HepG2 (cell line): ENCODE data around the gene CPEB3. TPM values are rescaled to one million over a fixed set of nuclear protein-coding genes. Genes with fewer than 3 reads are reported as not detected.

Experiments used
- ATAC-seq: fragments of 200-7000 bp; cut with Tn5 transposase; 3 replicates; pipeline ENCODE4 v1.9.1; 2020; ENCODE audit warnings: mild to moderate bottlenecking, moderate library complexity
- BruUV-seq: library from RNA; stranded (reverse); fragments of 400-500 nt; replicated peaks from 2 replicates; lab custom pipeline; 2021; lab: Mats Ljungman, UMichigan
- CTCF ChIA-PET: fragments of 300-600 bp; formaldehyde crosslinking; extraction: SDS; loops from one replicate; lab custom pipeline; 2021; ENCODE audit warnings: low total read pairs, inconsistent platforms, low intra/inter-chr PET ratio; lab: Yijun Ruan, JAX
- POLR2A ChIA-PET: fragments of 350-600 bp; sonication (Branson Sonifier 250); formaldehyde crosslinking; loops from one replicate; lab custom pipeline; 2020; ENCODE audit warnings: antibody characterized with exemption, inconsistent platforms; lab: Yijun Ruan, JAX
- DNase-seq: peaks from one replicate; pipeline ENCODE4 v3.0.0-alpha.2; 2015; ENCODE audit warnings: low spot score
- FAIRE-seq: peaks from 3 replicates; lab custom pipeline; 2011; peaks lifted over from hg19 to GRCh38; lab: Jason Lieb, UNC
- H2AFZ ChIP-seq: one replicate; pipeline ENCODE4 v1.6.1; 2011; ENCODE audit warnings: low read length, inconsistent platforms
- H3K27ac ChIP-seq: fragments of 300-600 bp; 3 replicates; pipeline ENCODE4 v1.8.0; 2011; ENCODE audit warnings: mixed run types, mild to moderate bottlenecking, mixed read lengths, low read length, inconsistent platforms; ENCODE audit not compliant: insufficient read depth; ENCODE audit errors: extremely low read length
- H3K27me3 ChIP-seq, 2 experiments: fragments of 200-600 bp in 1 of 2; 2 replicates in 1 of 2; 3 replicates in 1 of 2; pipeline versions ENCODE4 v1.6.0 to v1.8.0; 2011; ENCODE audit warnings: low read length in 2 of 2, mild to moderate bottlenecking in 2 of 2, moderate library complexity in 2 of 2, inconsistent platforms in 1 of 2; ENCODE audit not compliant: insufficient read depth in 2 of 2, control insufficient read depth in 1 of 2
- H3K36me3 ChIP-seq, 2 experiments: fragments of 200-600 bp in 1 of 2; replicated peaks in 1 of 2; 2 replicates in 1 of 2; 3 replicates in 1 of 2; pipeline versions ENCODE4 v1.5.1 to v1.8.0; 2011; ENCODE audit warnings: low read length in 2 of 2, inconsistent platforms in 1 of 2; ENCODE audit not compliant: insufficient read depth in 2 of 2, control insufficient read depth in 1 of 2
- H3K4me1 ChIP-seq: 2 replicates; pipeline ENCODE4 v1.5.1; 2012; ENCODE audit warnings: low read length, inconsistent platforms; ENCODE audit not compliant: insufficient read depth
- H3K4me2 ChIP-seq: 2 replicates; pipeline ENCODE4 v1.6.0; 2011; ENCODE audit warnings: low read depth, low read length, inconsistent platforms
- H3K4me3 ChIP-seq, 3 experiments: fragments of 200-600 bp in 1 of 3; sonication (generic), shearing (Covaris generic) in 1 of 3; replicated peaks in 1 of 3; 2 replicates each; pipeline ENCODE4 v1.5.1; 2011 to 2016; ENCODE audit warnings: low read length in 3 of 3, inconsistent platforms in 2 of 3, low read depth in 2 of 3, mild to moderate bottlenecking in 2 of 3, control low read depth in 1 of 3, mixed read lengths in 1 of 3; ENCODE audit not compliant: insufficient read depth in 1 of 3
- H3K79me2 ChIP-seq: one replicate; pipeline ENCODE4 v1.6.1; 2011; ENCODE audit warnings: low read length, inconsistent platforms; ENCODE audit not compliant: insufficient read depth
- H3K9ac ChIP-seq: 2 replicates; pipeline ENCODE4 v1.6.0; 2011; ENCODE audit warnings: mild to moderate bottlenecking, low read depth, low read length, inconsistent platforms; ENCODE audit not compliant: insufficient read depth
- H3K9me3 ChIP-seq: 2 replicates; pipeline ENCODE4 v1.5.1; 2012; ENCODE audit warnings: mild to moderate bottlenecking, low read length
- H4K20me1 ChIP-seq: 2 replicates; pipeline ENCODE4 v1.6.0; 2011; ENCODE audit warnings: inconsistent platforms, mild to moderate bottlenecking, low read length, moderate library complexity; ENCODE audit not compliant: insufficient read depth
- ASH2L ChIP-seq: fragments of 300-600, 200-600 bp; sonication (generic); IDR thresholded peaks from 2 replicates; pipeline ENCODE4 v1.7.0; 2017; ENCODE audit warnings: low read depth, mild to moderate bottlenecking, moderate library complexity, mixed read lengths, low read length; ENCODE audit not compliant: insufficient read length
- ATF4 ChIP-seq, 2 experiments: fragments of 450-650 bp in 1 of 2; sonication (generic) in 1 of 2; formaldehyde crosslinking; IDR thresholded peaks; 2 replicates each; pipeline versions ENCODE4 v1.5.0 to v1.8.0; 2020 to 2022; ENCODE audit warnings: mild to moderate bottlenecking in 1 of 2, missing genetic modification reagents in 1 of 2
- CBX5 ChIP-seq: sonication (generic); formaldehyde crosslinking; IDR thresholded peaks from 2 replicates; pipeline ENCODE4 v1.4.0; 2020; ENCODE audit warnings: missing genetic modification reagents, borderline replicate concordance
- NBN ChIP-seq: fragments of 450-650 bp; conservative IDR thresholded peaks from 2 replicates; pipeline ENCODE4 v1.6.1; 2017
- NCOA5 ChIP-seq: sonication (generic); formaldehyde crosslinking; IDR thresholded peaks from 2 replicates; pipeline ENCODE4 v1.4.0; 2020; ENCODE audit warnings: missing genetic modification reagents
- NKX3-1 ChIP-seq: sonication (generic); formaldehyde crosslinking; IDR thresholded peaks from 2 replicates; pipeline ENCODE4 v1.5.0; 2020; ENCODE audit warnings: missing genetic modification reagents
- PATZ1 ChIP-seq: sonication (generic); formaldehyde crosslinking; IDR thresholded peaks from 2 replicates; pipeline ENCODE4 v1.4.0; 2020; ENCODE audit warnings: missing genetic modification reagents
- YEATS4 ChIP-seq: sonication (generic); formaldehyde crosslinking; IDR thresholded peaks from 2 replicates; pipeline ENCODE4 v1.4.0; 2020; ENCODE audit warnings: missing genetic modification reagents, borderline replicate concordance
- ZMYM4 ChIP-seq: sonication (generic); formaldehyde crosslinking; IDR thresholded peaks from 2 replicates; pipeline ENCODE4 v1.8.1; 2023; ENCODE audit warnings: mild to moderate bottlenecking, missing genetic modification reagents
- ZNF264 ChIP-seq: sonication (generic); formaldehyde crosslinking; IDR thresholded peaks from 2 replicates; pipeline ENCODE4 v1.4.0; 2020; ENCODE audit warnings: missing genetic modification reagents
- ZNF512 ChIP-seq: sonication (generic); formaldehyde crosslinking; IDR thresholded peaks from 2 replicates; pipeline ENCODE4 v1.4.0; 2020; ENCODE audit warnings: mild to moderate bottlenecking, missing genetic modification reagents
- ZNF670 ChIP-seq: sonication (generic); formaldehyde crosslinking; IDR thresholded peaks from 2 replicates; pipeline ENCODE4 v1.8.0; 2022; ENCODE audit warnings: mild to moderate bottlenecking, missing genetic modification reagents, borderline replicate concordance
- in situ Hi-C: cut with HindIII; loops from 2 replicates; pipeline ENCODE4 v1.10.0; 2017; ENCODE audit warnings: low pct_unique_long_range_greater_than_20kb; ENCODE audit not compliant: extremely low pct_ligation_motif_present
- intact Hi-C: fragments of 100-400 bp; cut with micrococcal nuclease; formaldehyde crosslinking; loops from one replicate; pipeline ENCODE4 v1.10.0; 2022; ENCODE audit not compliant: unreplicated experiment
- polyA plus RNA-seq, 8 experiments: library from polyadenylated mRNA; depleted of rRNA in 3 of 8; stranded (reverse) in 7 of 8; unstranded in 1 of 8; fragments of >200 nt; fragmentation: Illumina TruSeq in 4 of 8; extraction: Trizol in 4 of 8; gene quantifications; 2 replicates each; pipeline versions ENCODE4 v1.2.1 to v1.2.3, GENCODE V29; 2011 to 2016; ENCODE audit warnings: low read depth in 4 of 8, missing spikeins in 1 of 8, mixed read lengths in 1 of 8; ENCODE audit not compliant: insufficient read depth in 1 of 8
- total RNA-seq, 5 experiments: library from RNA; depleted of rRNA; stranded (reverse); fragments of >200 nt; fragmentation: Illumina TruSeq; extraction: Trizol; gene quantifications; 2 replicates each; pipeline ENCODE4 v1.2.3, GENCODE V29; 2016; ENCODE audit warnings: low read depth in 1 of 5

CPEB3 gene
- total and polyA plus RNA-seq, 2 of the 13 experiments (the other 11 are each of a cell fraction or from before 2014, with no cell fraction given) = 0.66 to 0.70 TPM

- Histone ChIP-seq H4K20me1 (no peaks in the 10 kb centered on the region), H3K9ac (0 out of 2 replicates have a peak overlapping the region, but pooled peaks have one; percentile 21), H3K27me3 (no peaks in the 10 kb centered on the region), H3K36me3 (no peaks in the 10 kb centered on the region), H3K9me3 (no peaks in the 10 kb centered on the region), H3K27ac (peak overlapping the region; percentile 92), H3K4me1 (peaks cover 74% of the 10 kb centered on the region), H3K79me2 (no peaks in the 10 kb centered on the region), H3K4me3 (no peak overlapping the region), H3K4me2 (peak overlapping the region; percentile 77), H2AFZ (no peak overlapping the region)
- POLR2A ChIA-PET = interaction anchor here (0.7 to 1.6 kb wide), 7 partner anchors 10 to 448 kb away, joined by 3 to 5 read pairs (median 3); no protein-coding TSS in a partner anchor
- DNase-seq = no peak
- CTCF ChIA-PET = no interaction called here
- intact Hi-C loops (no loop called here), in situ Hi-C loops (no loop called here)
- peak; percentile 21 for ATAC-seq
- no peak for FAIRE-seq
- no TSS peak for BruUV-seq
- peak; percentile 24 for TF ChIP-seq ASH2L
- no peak for TF ChIP-seq NKX3-1 (CRISPR knock-in tag)
- 0 out of 2 replicates have a peak, but pooled peaks have one; percentile 4 for TF ChIP-seq CBX5 (CRISPR knock-in tag)
- TF ChIP-seq YEATS4 (CRISPR knock-in tag) = 0 out of 2 replicates have a peak, but pooled peaks have one; percentile 28
- TF ChIP-seq PATZ1 = 0 out of 2 replicates have a peak, but pooled peaks have one; percentile 4
- 0 out of 2 replicates have a peak, but pooled peaks have one; percentile 50 for TF ChIP-seq ZNF670 (CRISPR knock-in tag)
- no peak for TF ChIP-seq NBN
- TF ChIP-seq ATF4 (CRISPR knock-in tag; IDR thresholded peaks at IDR 0.05) = no peak
- 0 out of 2 replicates have a peak, but pooled peaks have one; percentile 11 for TF ChIP-seq ZNF264
- TF ChIP-seq ZMYM4 (CRISPR knock-in tag) = peak; percentile 1; the same call in 1 of the 2 replicates
- no peak for TF ChIP-seq ZNF512
- no peak for TF ChIP-seq NCOA5 (CRISPR knock-in tag)
Observed at GRCh38 chr10:92125144-92125543, 165.7 kb downstream of the CPEB3 start.
